Measurements from ENCODE around the gene SMIM21.
A peak's percentile ranks its signal among the peaks of the same experiment; 100 is the strongest.

SMIM21 gene

DNA sequence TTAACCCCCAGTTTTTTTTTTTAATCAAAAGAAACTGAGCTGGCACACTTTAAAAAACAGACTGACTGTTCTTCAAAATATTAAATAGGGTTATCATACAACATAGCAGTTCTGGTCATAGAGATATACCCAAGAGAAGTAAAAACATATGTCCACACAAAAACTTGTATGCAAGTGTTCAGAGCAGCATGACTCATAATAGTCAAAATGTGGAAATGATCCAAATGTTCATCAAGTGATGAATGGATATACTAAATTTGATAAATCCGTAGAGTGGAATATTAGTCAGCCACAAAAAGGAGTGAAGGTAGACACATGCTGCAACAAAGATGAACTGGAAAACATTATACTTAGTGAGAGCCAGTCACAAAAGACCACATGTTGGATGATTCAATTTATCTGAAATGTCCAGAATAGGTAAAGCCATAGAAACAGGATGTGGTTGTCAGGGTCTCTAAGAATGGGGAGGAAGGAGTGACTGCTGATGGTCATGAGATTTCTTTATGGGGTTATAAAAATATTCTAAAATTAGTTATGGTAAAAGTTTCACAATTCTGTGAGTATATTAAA lies 5.1 kb downstream of the SMIM21 start:
- DNase-seq (ENCODE audit: low read depth in 2 of 2): no peak

DNA sequence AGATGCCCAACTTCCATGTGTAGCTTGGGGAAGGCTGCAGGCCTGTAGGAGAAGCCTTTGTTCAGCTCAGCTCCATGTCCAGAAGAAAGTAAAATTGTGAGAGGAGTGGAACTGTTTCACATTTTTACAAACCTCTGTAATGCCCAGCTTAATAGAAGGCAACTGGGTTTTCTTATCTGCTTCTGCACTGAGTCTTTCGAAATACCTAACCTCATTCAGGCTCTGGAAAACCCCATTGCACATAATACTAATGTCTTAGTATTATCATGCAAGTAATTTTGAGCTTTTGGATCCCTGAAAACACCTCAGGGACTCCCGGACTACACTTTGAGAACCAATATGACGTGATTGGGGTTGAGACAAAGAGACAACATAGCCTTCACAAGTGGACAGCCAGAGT lies 5.8 kb downstream of the SMIM21 start:
- no peak for DNase-seq (ENCODE audit: low read depth in 2 of 2)

DNA sequence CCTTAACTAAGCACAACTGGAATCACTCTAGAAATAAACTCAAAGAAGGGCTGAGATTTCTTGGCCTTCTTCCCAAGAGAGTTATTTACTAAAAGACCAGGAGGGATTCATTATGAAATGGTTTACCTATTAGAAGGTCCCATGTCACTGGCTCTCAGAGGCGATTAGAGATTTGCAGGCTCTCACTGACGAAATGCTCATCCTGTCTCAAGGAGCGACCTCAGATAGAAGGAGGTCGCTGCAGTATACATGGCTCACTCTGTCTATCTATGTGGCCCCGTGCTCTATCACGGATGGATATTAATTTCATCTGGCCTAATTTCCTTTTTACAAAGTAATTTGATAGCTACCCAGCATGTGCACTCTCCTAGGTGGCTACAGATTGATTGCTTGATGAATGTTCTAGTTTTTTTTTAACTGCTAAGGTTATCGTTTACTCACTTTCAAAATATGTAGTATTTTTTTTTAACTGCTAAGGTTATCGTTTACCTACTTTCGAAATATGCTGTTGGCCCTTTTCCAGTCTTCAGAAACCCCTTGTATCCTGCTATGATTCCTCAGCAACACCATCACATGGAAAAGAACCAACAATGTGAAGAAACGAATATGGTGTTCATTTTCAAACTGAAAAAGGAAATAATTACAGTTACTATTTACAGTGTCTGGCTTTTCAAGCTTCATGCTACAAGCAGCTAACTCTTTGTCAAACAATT lies 9.1 kb downstream of the SMIM21 start:
- no peak for DNase-seq (ENCODE audit: low read depth in 2 of 2)

DNA sequence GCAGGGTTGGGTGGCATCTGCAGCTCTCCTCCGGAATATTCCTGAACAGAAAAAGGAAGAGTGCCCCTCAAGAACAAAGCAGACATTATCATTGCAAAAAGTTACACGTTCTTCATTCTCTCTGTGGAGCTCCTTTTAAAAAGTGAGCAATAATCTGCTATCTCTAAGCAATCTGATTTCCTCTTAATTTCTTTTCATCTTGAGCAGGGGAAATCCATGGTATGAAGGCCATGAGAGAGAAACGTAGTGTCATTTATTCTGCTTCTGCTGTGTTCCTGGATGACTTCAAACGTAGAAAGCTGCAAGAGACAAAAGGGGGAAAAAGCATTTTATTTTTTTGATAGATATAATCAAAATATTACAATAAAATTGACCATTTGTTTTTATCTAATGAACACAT lies 16.9 kb downstream of the SMIM21 start:
- DNase-seq (ENCODE audit: low read depth in 2 of 2): no peak

DNA sequence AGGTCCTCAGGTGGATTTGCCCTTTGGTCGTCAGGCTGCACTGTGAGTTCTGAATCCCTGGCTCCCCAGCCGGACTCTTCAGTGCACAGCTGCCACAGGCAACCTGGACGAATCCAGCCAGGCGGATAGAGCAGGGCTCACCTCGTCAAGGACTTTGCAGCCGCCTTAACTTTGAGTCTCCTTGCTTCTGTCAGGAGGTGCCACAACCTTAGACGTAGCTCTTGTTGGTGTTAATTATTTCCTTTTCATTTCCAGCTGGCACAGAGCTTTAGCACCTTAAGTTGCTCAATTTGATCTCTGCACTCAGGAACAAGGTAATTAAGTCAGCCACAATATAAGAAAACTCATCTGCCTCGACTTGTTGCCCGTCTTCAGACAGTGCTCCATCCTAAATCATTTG lies 17.7 kb downstream of the SMIM21 start:
- DNase-seq (ENCODE audit: low read depth in 2 of 2): no peak

DNA sequence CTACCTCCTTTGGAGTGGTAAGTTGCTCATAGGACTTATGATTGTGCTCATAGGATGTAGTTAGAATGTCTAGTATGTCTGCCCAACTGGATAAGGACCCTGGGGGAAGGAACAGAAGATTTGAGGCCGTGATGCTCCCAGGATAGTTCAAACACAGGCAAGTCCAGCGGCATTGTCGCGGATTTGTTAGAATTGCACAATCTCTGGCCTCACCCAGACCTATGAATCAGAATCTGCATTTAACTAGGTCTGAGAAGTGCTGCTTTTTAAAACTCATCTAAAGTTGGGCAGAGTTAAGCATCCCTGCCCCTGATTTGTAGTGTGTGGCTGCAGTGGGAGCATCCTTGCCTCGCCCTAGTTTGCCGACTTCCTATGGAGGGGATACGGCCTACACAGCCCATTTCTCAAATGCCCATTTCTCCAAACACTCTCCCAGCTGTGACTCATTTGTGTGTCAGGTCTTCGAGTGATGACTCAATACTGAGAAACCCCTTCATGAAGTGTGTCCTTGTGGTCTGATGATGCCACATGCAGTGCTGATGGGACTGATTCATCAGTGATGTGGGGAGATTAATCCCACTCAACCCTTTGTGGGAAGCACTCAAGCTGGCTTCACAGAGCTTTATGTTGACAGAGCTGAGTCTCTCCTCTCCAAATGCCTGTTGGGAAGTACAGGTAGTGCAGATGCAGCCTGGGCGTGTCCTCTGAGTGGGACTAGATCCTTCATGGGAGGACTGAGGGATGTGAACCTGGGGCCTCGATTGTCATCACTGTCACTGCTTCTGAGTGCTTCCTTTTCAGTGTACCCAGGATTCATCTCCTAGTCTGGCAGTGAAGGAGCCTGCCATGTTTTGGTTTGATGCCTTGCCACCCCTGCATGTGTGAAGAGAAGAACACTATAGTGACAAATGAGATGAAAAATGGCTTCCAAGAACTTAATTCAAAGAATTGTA lies 18.7 kb downstream of the SMIM21 start:
- peak in 1 of 2 donors; percentile 7 for DNase-seq (ENCODE audit: low read depth in 2 of 2)

DNA sequence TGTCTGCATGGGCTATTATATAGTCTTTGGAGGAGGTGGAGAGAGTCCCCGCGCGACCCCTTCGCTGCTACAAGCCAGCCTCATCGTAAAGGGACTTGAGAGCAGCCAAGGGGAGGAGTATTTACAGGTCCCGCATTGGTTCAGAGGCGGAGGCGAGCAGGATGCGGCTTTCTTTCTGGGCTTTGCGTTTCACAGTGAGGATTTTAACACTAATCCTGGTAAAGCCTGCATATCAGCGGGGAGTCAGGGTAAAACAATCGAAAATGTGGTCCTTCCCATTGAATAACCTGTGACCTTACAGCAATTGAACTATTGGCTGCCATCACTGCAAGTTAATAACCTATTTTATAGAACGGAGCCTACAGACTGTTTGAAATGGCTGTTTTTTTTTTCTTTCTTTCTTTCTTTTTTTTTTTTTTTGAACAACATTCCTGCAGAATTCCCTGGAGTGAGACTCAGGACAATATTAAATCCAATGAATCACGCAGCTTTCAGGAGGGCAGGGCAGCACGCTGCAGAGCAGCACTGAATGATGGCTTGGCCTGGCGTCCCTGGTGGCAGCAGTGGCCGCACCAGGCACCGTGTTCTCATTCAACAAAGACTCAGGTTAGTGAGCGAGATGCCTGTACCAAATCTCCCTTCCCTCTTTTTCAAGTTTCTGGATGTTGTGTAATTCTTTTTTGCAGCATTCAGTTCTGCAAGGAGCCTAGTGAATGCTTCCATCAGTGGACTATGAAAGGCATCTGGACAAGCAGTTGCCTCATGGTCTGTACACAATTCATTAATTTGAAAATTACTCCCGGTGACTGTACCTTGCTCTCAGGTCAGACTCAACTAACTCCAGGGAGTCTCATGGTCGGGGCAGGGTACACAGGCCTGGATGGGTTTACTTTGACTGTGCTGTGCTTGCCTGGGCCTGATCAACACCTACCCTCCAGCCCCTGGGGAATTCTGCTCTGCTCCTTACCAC lies 19.8 kb downstream of the SMIM21 start:
- DNase-seq (ENCODE audit: low read depth in 2 of 2): no peak

DNA sequence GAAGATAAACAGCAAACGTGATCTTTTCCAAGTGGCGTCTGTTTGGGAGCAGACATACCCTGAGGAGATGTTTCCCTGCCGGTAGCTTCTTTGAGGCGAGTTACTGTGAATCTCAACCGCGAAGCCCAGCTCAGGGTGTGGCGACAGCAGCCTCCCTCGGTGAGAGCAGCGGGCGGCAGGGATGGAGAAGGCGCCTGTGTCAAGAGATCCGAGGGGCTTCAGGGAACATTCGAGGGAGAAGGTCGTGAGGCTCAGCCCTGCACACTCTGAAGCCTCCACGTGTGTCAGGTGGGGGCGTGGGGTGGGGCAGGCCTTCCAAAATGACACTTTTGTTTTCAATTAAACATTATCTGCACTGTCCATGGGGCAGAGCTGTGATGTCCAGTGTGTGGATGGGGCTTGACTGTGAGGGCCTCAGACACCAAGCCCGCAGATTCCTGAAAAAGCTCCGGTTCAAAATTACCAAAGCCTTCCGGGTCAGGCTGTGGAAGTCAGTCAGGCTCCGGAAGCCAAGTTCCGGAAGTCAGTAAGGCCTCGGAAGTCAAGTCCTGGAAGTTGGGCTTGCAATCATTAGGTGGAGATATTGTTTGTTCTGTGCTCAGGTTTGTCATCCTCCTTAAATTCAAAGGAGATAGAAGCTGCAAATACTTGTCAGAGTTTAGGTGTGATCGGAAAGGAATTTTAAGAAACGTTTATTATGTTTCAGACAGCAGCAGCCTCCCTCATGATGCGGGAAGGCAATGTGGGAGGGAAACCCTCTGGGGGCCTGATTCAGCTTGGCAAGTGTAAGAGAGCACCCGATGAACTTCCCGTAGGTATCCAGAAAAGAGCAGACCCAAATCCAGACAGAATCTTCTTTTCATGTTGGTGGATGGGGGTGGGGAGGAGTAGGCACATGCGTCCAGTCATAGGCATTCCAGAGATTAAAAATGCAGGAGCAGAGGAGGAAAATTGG lies 20.7 kb downstream of the SMIM21 start:
- DNase-seq (ENCODE audit: low read depth in 2 of 2): no peak

DNA sequence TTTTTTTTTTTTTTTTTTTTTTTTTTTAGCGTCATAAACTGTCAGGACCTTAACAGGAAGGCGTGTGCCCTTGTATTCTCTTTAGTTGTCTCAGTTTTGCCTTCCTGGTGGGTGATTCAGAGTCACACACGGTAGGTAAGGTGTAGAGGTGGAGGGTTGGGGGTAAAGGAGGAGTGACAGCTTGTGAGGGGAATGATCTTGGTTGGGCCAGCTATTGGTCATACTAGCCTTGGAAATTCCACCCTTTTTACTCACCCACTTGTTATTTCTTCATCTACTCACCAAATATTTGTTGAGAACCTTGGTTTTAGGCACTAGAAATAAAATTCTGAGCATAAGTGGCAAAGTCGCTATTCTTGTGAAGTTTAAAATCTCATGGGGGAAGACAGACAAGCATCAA lies 22.2 kb downstream of the SMIM21 start:
- DNase-seq (ENCODE audit: low read depth in 2 of 2): no peak

DNA sequence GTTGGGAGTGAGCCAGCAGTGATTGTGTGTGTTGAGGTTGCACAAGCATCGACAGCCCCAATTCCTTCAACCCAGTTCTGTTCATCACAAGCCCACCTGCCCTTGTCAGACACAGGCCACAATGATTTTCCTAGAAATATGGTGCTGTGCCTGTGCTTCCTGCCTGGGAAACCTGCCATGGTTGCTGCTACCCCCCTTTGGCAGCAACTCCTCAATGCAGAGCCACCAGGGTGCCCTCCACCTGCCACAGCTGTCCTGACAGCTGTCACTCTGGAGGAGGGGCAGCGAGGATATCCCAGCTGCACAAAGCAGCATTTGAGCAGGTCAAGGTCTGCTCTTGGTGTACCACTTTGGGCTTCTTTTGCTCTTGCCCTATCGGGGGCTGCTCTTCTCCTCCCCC lies 27.1 kb downstream of the SMIM21 start:
- no peak for DNase-seq (ENCODE audit: low read depth in 2 of 2)

DNA sequence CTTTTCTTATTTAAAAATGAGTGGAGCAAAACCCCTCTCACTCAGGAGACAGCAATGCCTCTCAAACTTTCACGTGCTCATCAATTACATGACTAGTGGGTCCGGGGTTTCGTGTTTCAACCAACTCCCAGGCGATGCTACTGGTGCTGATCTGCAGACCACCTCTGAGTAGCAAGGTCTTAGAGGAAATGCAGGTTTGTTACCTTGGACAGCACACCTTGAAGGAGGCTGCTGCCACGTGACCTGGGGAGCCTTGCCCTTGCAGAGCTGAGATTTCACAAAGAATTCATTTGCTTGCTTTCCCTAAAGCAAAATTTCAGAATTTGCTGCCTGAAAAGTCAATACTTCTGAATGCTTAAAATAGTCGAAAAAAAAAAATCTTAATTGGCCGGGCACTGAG lies 32.4 kb downstream of the SMIM21 start:
- DNase-seq (ENCODE audit: low read depth in 2 of 2): no peak

DNA sequence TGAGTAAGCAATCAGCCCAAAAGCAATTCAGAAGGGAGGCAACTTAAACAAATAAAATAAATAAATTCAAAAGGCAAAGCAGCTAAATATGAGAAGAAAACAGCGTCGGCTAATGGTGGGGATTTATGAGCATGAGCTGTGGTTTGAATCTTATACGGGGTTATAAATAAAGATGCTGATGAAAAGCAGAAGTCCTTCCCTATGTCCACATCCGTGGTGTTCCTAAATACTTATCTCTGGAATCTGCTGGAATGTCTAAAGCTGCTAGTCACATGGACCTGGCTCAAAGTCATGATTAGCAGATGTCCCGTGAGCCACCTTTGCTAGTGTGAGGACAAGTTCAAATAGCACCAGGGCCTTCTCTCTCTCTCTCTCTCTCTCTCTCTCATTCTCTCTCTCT lies 33.8 kb downstream of the SMIM21 start:
- no peak for DNase-seq (ENCODE audit: low read depth in 2 of 2)

DNA sequence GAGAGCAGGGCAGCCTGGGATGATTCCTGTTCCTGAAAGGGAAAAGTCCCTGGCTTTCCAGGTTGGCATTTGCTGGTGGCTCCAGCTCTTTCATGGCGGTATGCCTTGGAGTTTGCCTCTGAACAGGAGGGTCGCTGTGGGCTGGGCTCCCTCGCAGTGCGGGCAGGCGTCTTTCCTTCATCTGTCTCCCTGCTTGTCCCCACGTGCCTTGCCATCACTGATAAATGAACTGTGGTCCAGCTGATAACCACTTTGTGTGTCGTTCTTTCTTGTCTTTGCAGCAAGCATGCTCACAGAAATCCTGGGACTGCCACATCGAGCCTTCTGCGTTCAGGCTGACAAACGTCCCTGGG lies 35.3 kb downstream of the SMIM21 start:
- DNase-seq (ENCODE audit: low read depth in 2 of 2): no peak

DNA sequence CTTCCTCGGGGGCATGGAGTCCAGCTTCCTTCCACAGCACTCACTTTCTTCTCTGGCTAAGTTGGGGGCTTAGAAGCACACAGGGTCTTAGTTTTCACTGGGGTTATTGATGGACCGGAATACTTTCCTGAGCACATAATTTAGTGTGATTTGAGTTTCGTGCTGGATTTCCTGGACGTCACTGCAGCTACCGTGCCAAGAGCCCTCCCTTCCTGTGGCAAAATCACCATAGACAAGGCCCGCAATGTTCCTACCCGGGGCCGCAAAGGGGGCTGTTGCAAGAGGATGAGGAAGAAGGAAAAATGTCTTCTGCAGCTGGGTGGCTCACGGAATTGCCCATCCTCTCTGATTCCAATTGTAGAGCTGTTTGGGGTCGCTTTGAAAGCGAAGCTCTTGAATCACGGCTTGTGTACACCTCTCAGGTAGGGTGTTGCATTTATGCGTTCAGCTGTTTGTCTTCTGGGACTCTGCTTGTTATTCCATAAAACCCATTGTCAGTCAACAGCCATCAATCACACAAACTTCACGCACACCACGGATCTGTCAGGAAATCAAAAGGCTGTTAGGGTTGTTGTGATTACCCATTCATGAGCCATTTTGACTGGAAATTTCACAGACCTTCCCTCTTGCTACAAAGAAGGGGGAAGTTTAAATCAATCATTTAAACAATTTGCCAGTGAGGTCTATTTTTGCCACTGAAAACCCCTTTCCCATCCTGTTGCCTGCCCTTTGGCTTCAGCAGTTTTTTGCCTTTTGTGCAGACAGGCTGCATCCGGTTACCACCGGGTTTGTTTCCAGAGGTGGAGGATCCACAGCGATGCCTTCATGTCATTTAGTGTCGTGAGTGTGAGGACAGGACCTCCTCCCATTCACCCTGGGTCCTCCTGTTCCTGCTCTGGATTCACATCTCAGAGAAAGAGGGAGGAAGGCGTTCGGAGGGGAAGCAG lies 36.0 kb downstream of the SMIM21 start:
- no peak for DNase-seq (ENCODE audit: low read depth in 2 of 2)

DNA sequence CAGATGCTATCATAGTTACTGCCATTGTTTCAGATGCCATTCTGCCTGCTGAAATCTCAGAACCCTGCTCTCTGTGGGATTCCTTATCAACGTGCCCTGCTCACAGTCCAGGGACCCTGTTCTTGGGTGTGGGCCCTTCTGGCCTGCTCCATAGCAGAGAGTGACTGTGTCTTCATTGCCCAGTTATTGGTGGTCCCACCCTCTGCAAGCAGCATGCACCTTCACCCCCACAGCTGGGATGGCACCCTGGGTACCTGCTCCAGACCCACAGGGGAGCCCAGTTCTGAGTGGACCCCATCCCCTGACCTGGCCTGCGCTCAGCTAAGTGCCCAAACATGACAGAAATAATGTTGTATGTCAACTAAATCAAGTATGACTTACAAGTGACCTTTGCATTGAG lies 36.6 kb downstream of the SMIM21 start:
- no peak for DNase-seq (ENCODE audit: low read depth in 2 of 2)

DNA sequence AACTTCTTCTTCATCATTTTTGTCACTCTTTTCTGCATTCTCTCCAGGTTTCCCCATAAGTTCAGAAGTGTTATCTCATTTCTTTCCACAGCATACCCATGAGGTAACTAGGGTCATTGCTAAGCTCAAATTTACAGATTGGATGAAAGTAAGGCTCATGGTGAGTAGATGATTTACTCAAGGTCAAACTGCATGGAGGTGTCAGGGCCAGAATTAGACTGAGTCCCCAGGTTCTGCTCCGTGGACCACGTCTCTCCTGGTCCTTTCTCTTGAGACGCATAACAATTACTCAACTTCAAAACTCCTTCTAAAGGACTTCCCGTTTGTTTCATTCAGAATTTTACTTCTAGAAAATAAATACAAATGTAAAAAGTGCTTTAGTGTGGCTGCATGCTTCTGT lies 43.4 kb downstream of the SMIM21 start:
- DNase-seq (ENCODE audit: low read depth in 2 of 2): no peak

DNA sequence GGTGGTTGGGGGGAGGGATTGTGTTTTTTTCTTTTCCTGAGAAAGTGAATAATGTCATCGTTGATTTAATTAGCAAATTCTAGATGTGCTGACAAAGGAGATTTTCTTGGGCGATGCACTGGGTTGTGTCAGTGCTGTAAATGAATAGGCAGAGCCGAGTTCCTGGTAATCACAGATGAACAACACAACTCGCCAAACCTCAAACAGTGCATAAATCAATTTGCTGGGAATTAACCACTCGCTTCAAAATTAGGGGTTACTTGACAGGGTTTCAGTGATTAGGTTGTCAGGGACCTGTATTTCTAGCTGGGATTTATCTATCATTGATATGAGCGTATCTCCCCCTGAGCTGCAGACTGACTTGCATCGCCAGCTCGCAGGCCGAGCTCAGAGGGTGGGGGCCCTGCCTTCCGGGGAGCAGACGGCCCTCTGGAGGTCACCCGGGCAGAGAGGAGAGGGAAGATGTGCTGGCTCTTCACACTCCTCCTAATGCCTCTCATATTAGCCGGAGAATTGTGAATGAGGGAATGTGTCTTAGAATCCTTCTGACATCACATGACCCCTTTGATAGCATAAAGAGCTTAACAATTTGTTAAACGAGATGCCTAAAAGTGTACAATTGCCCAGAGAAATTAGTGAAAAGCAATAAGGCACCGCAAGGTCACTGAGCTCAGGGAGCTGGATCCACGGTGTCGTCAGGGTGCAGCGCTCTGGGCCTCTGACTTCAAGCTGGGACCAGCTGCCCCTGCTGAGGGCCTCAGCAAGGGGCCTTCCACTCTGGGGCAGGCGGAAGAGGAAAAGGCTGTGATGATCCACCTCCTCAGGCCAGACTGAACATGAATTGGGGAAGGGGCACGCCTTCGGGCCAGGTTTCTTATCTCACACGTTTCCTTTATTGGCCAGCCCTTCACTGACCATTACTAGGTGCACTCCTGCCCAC lies 48.9 kb downstream of the SMIM21 start:
- no peak for DNase-seq (ENCODE audit: low read depth in 2 of 2)

DNA sequence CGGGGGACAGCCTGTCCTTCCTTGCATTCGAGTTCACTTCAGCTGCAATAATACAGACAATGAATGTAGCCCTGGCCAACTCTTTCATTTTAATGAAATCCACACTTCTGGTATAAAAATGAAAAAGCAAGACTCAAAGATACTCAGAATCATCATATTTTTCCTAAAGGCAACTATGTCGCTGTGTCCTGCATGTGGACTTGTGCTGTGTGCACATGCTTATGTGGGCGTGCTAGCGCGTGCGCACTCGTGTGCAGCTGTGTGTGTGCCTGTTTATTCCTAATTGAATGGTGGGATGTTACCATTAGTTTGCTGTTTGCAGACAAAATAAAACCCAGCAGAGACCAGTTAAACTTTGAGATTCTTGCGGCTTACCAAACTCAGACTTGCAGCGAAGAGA lies 49.6 kb downstream of the SMIM21 start:
- DNase-seq (ENCODE audit: low read depth in 2 of 2): no peak
